Measurements from ENCODE around the gene RNF126. TPM values are rescaled to one million over a fixed set of nuclear protein-coding genes. Genes with fewer than 3 reads are reported as not detected.

The RNF126 gene
- polyA plus RNA-seq, 1 experiment = 2.7 TPM

GRCh38 chr19:690203-690602 lies 27.2 kb upstream of the RNF126 start:
- ChIA-PET POLR2A (no interaction called here), CTCF (no interaction called here)
- Histone ChIP-seq H3K4me3 (ENCODE audit: low read depth, low read length) (no peak overlapping the region), H3K27me3 (ENCODE audit: control insufficient read depth, insufficient read depth, low read length) (peaks cover 2% of the 10 kb centered on the region; the same call in 1 of the 2 replicates), H3K36me3 (ENCODE audit: control insufficient read depth, insufficient read depth, low read length) (no peaks in the 10 kb centered on the region)
- no peak for TF ChIP-seq CTCF (IDR thresholded peaks at IDR 0.05; ENCODE audit: insufficient read depth, low read depth, low read length)
- DNase-seq (ENCODE audit: low read depth) = no peak

GRCh38 chr19:688992-689391 lies 26.0 kb upstream of the RNF126 start:
- no peaks in the 10 kb centered on the region for H3K27me3 ChIP-seq (ENCODE audit: control insufficient read depth, insufficient read depth, low read length)
- POLR2A ChIA-PET = no interaction called here
- H3K36me3 ChIP-seq (ENCODE audit: control insufficient read depth, insufficient read depth, low read length) = no peaks in the 10 kb centered on the region
- H3K4me3 ChIP-seq (ENCODE audit: low read depth, low read length) = no peak overlapping the region
- CTCF ChIA-PET = interaction anchor here (0.6 to 0.9 kb wide), 2 partner anchors 9 to 11 kb away, joined by 3 read pairs; no protein-coding TSS in a partner anchor
- TF ChIP-seq CTCF (IDR thresholded peaks at IDR 0.05; ENCODE audit: insufficient read depth, low read depth, low read length) = no peak
- no peak for DNase-seq (ENCODE audit: low read depth)

- no peak for DNase-seq (ENCODE audit: low read depth)
- Histone ChIP-seq H3K27me3 (ENCODE audit: control insufficient read depth, insufficient read depth, low read length) (no peaks in the 10 kb centered on the region), H3K36me3 (ENCODE audit: control insufficient read depth, insufficient read depth, low read length) (no peaks in the 10 kb centered on the region), H3K4me3 (ENCODE audit: low read depth, low read length) (no peak overlapping the region)
- TF ChIP-seq CTCF (IDR thresholded peaks at IDR 0.05; ENCODE audit: insufficient read depth, low read depth, low read length) = no peak
- ChIA-PET CTCF (no interaction called here), POLR2A (no interaction called here)
Measured at GRCh38 chr19:688214-688613, 25.2 kb upstream of the RNF126 start.

GRCh38 chr19:687569-688166 lies 24.7 kb upstream of the RNF126 start:
- no peaks in the 10 kb centered on the region for H3K27me3 ChIP-seq (ENCODE audit: control insufficient read depth, insufficient read depth, low read length)
- ChIA-PET POLR2A (no interaction called here), CTCF (no interaction called here)
- DNase-seq (ENCODE audit: low read depth) = no peak
- no peak for TF ChIP-seq CTCF (IDR thresholded peaks at IDR 0.05; ENCODE audit: insufficient read depth, low read depth, low read length)
- no peak overlapping the region for H3K4me3 ChIP-seq (ENCODE audit: low read depth, low read length)
- no peaks in the 10 kb centered on the region for H3K36me3 ChIP-seq (ENCODE audit: control insufficient read depth, insufficient read depth, low read length)

- ChIA-PET POLR2A (no interaction called here), CTCF (no interaction called here)
- TF ChIP-seq CTCF (IDR thresholded peaks at IDR 0.05; ENCODE audit: insufficient read depth, low read depth, low read length) = no peak
Measured at GRCh38 chr19:686589-687297, 23.7 kb upstream of the RNF126 start.

More at GRCh38 chr19:686589-687297, 23.7 kb upstream of the RNF126 start:
- H3K4me3 ChIP-seq (ENCODE audit: low read depth, low read length) = no peak overlapping the region
- no peak for DNase-seq (ENCODE audit: low read depth)
- no peaks in the 10 kb centered on the region for H3K27me3 ChIP-seq (ENCODE audit: control insufficient read depth, insufficient read depth, low read length)
- H3K36me3 ChIP-seq (ENCODE audit: control insufficient read depth, insufficient read depth, low read length) = no peaks in the 10 kb centered on the region

Measured in BJ (cell line).